ENCODE results near the gene CPED1. TPM values are rescaled to one million over a fixed set of nuclear protein-coding genes. Genes with fewer than 3 reads are reported as not detected.
A peak's percentile ranks its signal among the peaks of the same experiment; 100 is the strongest.

The CPED1 gene
- total RNA-seq, 2 donors from 2014 or later, result not detected

DNA sequence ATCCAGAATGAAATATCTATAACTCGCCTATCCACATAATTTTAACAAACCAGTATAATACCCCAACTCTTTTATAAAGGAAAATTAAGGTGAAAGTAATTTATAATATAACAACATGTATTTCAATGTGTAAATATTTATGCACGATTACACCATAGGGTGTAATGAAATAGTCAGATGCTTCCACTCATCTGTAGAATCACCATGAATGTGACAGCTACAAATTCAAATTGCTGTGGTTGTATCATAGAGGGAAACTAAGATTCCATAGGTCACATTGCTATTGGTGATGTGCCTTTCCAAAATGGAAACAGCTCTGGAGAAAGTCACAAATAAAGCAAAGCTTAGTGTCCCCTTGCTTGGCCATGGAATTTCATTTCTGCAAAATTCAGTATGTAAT is 95.7 kb downstream of the CPED1 start:
- Mint-ChIP-seq H3K27ac (no peak overlapping the region), H3K4me3 (no peak overlapping the region), H3K27me3 (no peaks in the 10 kb centered on the region), H3K36me3 (no peaks in the 10 kb centered on the region), H3K9me3 (no peaks in the 10 kb centered on the region), H3K4me1 (ENCODE audit: low read depth in 2 of 2) (no peaks in the 10 kb centered on the region)
- no peak for DNase-seq (ENCODE audit: low spot score)
- ATAC-seq, result no peak

DNA sequence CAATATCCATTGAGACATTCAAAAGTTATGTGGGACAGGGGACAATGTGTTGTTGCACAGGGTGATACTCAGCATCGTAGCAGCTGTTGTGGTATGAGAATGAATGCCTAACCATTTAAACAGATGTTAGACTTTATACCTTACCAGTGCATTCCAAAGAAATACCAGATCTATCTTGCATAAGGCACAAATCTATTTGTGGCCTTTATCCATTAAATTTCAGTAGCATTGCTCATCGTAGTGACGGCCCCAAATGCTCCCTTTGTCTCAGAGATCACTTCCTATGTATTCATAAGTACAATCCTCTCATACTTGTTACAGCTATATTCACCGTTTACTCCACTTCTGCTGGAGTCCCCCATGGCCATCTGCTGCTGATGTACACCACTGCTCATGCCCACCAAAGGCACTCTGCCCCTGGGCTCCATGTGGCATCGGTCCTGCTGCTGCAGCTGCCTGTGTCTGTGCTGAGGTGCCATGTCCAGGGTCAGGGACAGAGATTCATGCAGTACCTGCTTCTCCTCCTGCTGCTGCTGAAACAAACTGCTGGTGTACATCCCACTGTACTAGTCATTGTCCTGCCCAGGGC is 96.3 kb downstream of the CPED1 start:
- no peak for ATAC-seq
- H3K4me1 Mint-ChIP-seq (ENCODE audit: low read depth in 2 of 2), result no peaks in the 10 kb centered on the region
- no peaks in the 10 kb centered on the region for H3K27me3 Mint-ChIP-seq
- no peak for DNase-seq (ENCODE audit: low spot score)
- H3K36me3 Mint-ChIP-seq, result no peaks in the 10 kb centered on the region
- no peaks in the 10 kb centered on the region for H3K9me3 Mint-ChIP-seq
- no peak overlapping the region for H3K4me3 Mint-ChIP-seq
- no peak overlapping the region for H3K27ac Mint-ChIP-seq

- Mint-ChIP-seq H3K9me3 (no peaks in the 10 kb centered on the region), H3K27ac (no peak overlapping the region), H3K4me3 (no peak overlapping the region), H3K36me3 (no peaks in the 10 kb centered on the region), H3K27me3 (no peaks in the 10 kb centered on the region), H3K4me1 (ENCODE audit: low read depth in 2 of 2) (no peaks in the 10 kb centered on the region)
- no peak for DNase-seq (ENCODE audit: low spot score)
- ATAC-seq, result no peak
These were observed 97.4 kb downstream of the CPED1 start for GRCh38 chr7:121085922-121086321.

DNA sequence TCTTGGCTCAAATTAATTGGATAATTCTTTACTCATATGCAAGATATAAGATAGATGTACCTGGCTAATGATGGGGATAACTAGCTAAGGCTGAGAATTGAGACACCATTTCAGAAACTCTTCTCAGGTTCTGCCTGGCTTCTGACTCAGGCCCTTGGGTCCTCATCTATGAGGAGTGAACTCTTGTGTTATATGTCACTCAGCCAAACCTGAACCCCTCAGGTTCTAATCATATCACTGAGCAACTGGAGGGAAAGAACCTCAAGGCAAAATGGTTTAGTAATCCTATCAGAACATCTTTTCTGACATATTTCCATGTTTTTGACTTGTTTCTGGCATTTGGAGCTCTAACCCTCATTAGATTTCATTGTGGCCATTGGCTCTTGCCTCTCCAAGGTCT is 100.4 kb downstream of the CPED1 start:
- H3K4me1 Mint-ChIP-seq (ENCODE audit: low read depth in 2 of 2), result no peaks in the 10 kb centered on the region
- H3K4me3 Mint-ChIP-seq, result no peak overlapping the region
- DNase-seq (ENCODE audit: low spot score) (no peak), ATAC-seq (no peak)
- H3K27me3 Mint-ChIP-seq, result no peaks in the 10 kb centered on the region
- H3K27ac Mint-ChIP-seq, result no peak overlapping the region
- no peaks in the 10 kb centered on the region for H3K36me3 Mint-ChIP-seq
- H3K9me3 Mint-ChIP-seq, result no peaks in the 10 kb centered on the region

DNA sequence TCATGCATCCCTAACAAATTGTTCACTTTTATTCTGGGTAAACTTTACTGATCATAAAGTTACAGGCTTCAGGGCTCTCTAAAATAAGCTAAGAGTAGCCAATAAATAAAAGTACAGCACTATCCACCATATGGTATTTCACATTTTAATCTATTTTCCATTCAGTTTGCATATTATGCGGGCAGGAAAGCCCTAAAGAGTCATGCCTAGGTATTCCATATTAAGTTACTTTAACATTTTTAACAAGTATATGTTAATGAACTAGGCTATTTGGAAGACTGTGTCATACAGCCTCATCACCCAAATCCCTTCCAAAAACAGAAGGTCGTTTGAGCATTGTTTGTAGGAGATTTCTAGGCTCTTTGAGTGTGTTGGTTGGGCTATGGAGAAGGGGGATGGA is 106.3 kb downstream of the CPED1 start:
- no peak for DNase-seq (ENCODE audit: low spot score)
- no peaks in the 10 kb centered on the region for H3K36me3 Mint-ChIP-seq
- H3K4me1 Mint-ChIP-seq (ENCODE audit: low read depth in 2 of 2), result no peaks in the 10 kb centered on the region
- no peak overlapping the region for H3K4me3 Mint-ChIP-seq
- H3K9me3 Mint-ChIP-seq, result no peaks in the 10 kb centered on the region
- peaks cover 0 to 3% of the 10 kb centered on the region in 2 donors for H3K27me3 Mint-ChIP-seq
- no peak for ATAC-seq
- H3K27ac Mint-ChIP-seq, result no peak overlapping the region

- DNase-seq (ENCODE audit: low spot score), result no peak
- H3K9me3 Mint-ChIP-seq, result no peaks in the 10 kb centered on the region
- no peak overlapping the region for H3K4me3 Mint-ChIP-seq
- peaks cover 0 to 3% of the 10 kb centered on the region in 2 donors for H3K27me3 Mint-ChIP-seq
- no peak overlapping the region for H3K27ac Mint-ChIP-seq
- no peaks in the 10 kb centered on the region for H3K36me3 Mint-ChIP-seq
- no peaks in the 10 kb centered on the region for H3K4me1 Mint-ChIP-seq (ENCODE audit: low read depth in 2 of 2)
- ATAC-seq, result no peak
These were observed 109.1 kb downstream of the CPED1 start for GRCh38 chr7:121097577-121097976.

DNA sequence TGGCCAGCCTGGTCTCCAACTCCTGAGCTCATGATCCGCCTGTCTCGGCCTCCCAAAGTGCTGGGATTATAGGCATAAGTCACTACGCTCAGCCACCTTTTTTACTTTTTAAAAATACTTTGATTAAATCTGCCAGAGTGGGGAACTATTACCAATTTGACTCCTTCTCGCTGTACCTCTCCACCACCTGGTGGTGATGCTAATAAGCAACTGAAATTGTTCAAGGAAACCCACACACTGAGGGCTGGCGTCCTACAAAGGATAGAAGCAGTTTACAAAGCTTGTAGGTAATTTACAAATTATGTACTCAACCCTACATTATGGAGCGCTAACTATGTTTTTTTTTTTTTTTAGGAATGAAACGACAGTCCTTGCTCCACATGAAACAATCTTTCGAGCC is 111.1 kb downstream of the CPED1 start:
- H3K9me3 Mint-ChIP-seq, result no peaks in the 10 kb centered on the region
- H3K36me3 Mint-ChIP-seq, result no peaks in the 10 kb centered on the region
- no peak overlapping the region for H3K27ac Mint-ChIP-seq
- DNase-seq (ENCODE audit: low spot score) (no peak), ATAC-seq (no peak)
- peaks cover 5 to 8% of the 10 kb centered on the region in 2 donors for H3K27me3 Mint-ChIP-seq
- H3K4me1 Mint-ChIP-seq (ENCODE audit: low read depth in 2 of 2), result no peaks in the 10 kb centered on the region
- no peak overlapping the region for H3K4me3 Mint-ChIP-seq

- DNase-seq (ENCODE audit: low spot score) (no peak), ATAC-seq (no peak)
- H3K4me1 Mint-ChIP-seq (ENCODE audit: low read depth in 2 of 2), result no peaks in the 10 kb centered on the region
- no peak overlapping the region for H3K27ac Mint-ChIP-seq
- no peak overlapping the region for H3K4me3 Mint-ChIP-seq
- H3K27me3 Mint-ChIP-seq, result peaks cover 5 to 8% of the 10 kb centered on the region in 2 donors
- no peaks in the 10 kb centered on the region for H3K36me3 Mint-ChIP-seq
- no peaks in the 10 kb centered on the region for H3K9me3 Mint-ChIP-seq
These were observed 112.6 kb downstream of the CPED1 start for GRCh38 chr7:121101083-121101482.

GRCh38 chr7:121101621-121102020 is 113.1 kb downstream of the CPED1 start:
- Mint-ChIP-seq H3K36me3 (no peaks in the 10 kb centered on the region), H3K4me3 (no peak overlapping the region), H3K9me3 (no peaks in the 10 kb centered on the region), H3K27ac (no peak overlapping the region), H3K27me3 (peaks cover 5 to 8% of the 10 kb centered on the region in 2 donors), H3K4me1 (ENCODE audit: low read depth in 2 of 2) (no peaks in the 10 kb centered on the region)
- DNase-seq (ENCODE audit: low spot score) (no peak), ATAC-seq (no peak)

GRCh38 chr7:121102619-121103018 is 114.1 kb downstream of the CPED1 start:
- H3K9me3 Mint-ChIP-seq, result no peaks in the 10 kb centered on the region
- no peak overlapping the region for H3K27ac Mint-ChIP-seq
- DNase-seq (ENCODE audit: low spot score) (no peak), ATAC-seq (no peak)
- no peaks in the 10 kb centered on the region for H3K36me3 Mint-ChIP-seq
- no peak overlapping the region for H3K4me3 Mint-ChIP-seq
- peaks cover 4 to 8% of the 10 kb centered on the region in 2 donors for H3K27me3 Mint-ChIP-seq
- H3K4me1 Mint-ChIP-seq (ENCODE audit: low read depth in 2 of 2), result no peaks in the 10 kb centered on the region

GRCh38 chr7:121103086-121103485 is 114.6 kb downstream of the CPED1 start:
- Mint-ChIP-seq H3K9me3 (no peaks in the 10 kb centered on the region), H3K27me3 (peaks cover 3 to 8% of the 10 kb centered on the region in 2 donors), H3K27ac (no peak overlapping the region), H3K4me3 (no peak overlapping the region), H3K36me3 (no peaks in the 10 kb centered on the region), H3K4me1 (ENCODE audit: low read depth in 2 of 2) (no peaks in the 10 kb centered on the region)
- DNase-seq (ENCODE audit: low spot score) (no peak), ATAC-seq (no peak)

DNA sequence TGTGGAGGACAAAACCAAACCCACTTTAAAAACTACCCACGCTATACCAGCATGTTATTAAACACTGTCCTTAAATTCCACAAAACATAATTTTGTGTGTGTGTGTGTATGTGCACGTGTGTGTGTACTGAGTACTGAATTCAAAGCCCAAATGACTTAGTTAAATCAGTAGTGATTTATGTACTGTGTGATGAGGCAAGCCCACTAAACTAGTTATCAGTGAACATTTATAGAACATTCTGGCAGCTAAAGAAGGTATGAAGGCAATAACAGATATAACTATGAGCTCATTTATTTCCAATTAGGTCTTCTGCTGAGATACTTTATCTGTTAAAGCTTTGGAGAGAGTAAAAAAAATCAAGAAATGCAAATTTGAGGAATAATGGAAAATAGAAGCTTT is 115.1 kb downstream of the CPED1 start:
- Mint-ChIP-seq H3K4me3 (no peak overlapping the region), H3K9me3 (no peaks in the 10 kb centered on the region), H3K27ac (no peak overlapping the region), H3K36me3 (no peaks in the 10 kb centered on the region), H3K27me3 (peaks cover 3 to 8% of the 10 kb centered on the region in 2 donors), H3K4me1 (ENCODE audit: low read depth in 2 of 2) (no peaks in the 10 kb centered on the region)
- DNase-seq (ENCODE audit: low spot score), result no peak
- ATAC-seq, result no peak

DNA sequence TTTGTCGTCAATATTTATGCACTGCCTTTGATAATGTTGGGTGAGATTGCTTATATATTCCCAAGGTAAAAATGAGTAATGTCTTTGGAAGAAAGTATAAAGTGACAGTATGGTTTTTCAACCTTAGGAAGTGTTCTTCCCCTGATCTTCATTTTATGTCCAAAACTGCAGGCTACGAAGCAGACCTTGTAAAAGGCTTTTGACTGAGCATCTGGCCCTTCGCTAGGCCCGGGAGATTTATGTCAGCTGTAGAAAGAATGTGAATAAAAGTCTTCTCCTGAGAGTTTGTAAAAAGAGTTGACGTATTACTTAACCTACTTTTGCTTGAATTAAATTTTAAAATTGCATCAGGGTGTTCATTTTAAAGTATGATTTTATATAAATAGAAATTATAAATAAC is 116.8 kb downstream of the CPED1 start:
- no peak overlapping the region for H3K4me3 Mint-ChIP-seq
- DNase-seq (ENCODE audit: low spot score) (no peak), ATAC-seq (no peak)
- H3K9me3 Mint-ChIP-seq, result no peaks in the 10 kb centered on the region
- peaks cover 3 to 8% of the 10 kb centered on the region in 2 donors for H3K27me3 Mint-ChIP-seq
- no peaks in the 10 kb centered on the region for H3K36me3 Mint-ChIP-seq
- no peak overlapping the region for H3K27ac Mint-ChIP-seq
- no peaks in the 10 kb centered on the region for H3K4me1 Mint-ChIP-seq (ENCODE audit: low read depth in 2 of 2)

- no peaks in the 10 kb centered on the region for H3K9me3 Mint-ChIP-seq
- DNase-seq (ENCODE audit: low spot score) (no peak), ATAC-seq (peak; percentile 68 to 69)
- no peaks in the 10 kb centered on the region for H3K36me3 Mint-ChIP-seq
- peaks cover 3 to 7% of the 10 kb centered on the region in 2 donors for H3K27me3 Mint-ChIP-seq
- no peak overlapping the region for H3K27ac Mint-ChIP-seq
- no peaks in the 10 kb centered on the region for H3K4me1 Mint-ChIP-seq (ENCODE audit: low read depth in 2 of 2)
- H3K4me3 Mint-ChIP-seq, result no peak overlapping the region
These were observed 119.5 kb downstream of the CPED1 start for GRCh38 chr7:121107923-121108498.

DNA sequence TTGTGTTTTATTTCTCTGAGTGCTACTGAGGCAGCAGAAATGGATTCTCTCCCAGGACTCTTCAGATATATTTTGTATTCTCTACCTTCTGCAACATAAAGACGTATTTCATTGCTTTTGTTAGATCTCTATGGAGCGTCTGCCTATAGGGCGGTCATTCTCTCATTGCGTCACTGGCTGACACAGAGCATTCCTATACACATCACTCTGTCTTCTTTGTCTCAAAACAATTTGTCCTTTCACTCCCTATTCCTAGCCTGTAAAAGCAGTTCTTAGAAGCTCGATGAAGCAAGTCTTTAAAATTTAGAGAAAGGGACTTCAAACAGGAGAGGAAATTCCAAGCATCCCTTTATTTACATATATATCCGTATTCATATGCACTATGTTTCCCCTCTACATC is 120.6 kb downstream of the CPED1 start:
- Mint-ChIP-seq H3K27ac (no peak overlapping the region), H3K27me3 (no peaks in the 10 kb centered on the region), H3K4me1 (ENCODE audit: low read depth in 2 of 2) (no peaks in the 10 kb centered on the region), H3K36me3 (no peaks in the 10 kb centered on the region), H3K9me3 (no peaks in the 10 kb centered on the region), H3K4me3 (no peak overlapping the region)
- DNase-seq (ENCODE audit: low spot score) (no peak), ATAC-seq (no peak)
